Dermis blood vessel endothelial cell (primary cell): ENCODE measurements around the gene HIGD1C. TPM values are rescaled to one million over a fixed set of nuclear protein-coding genes. Genes with fewer than 3 reads are reported as not detected.

Experiments
- total RNA-seq: library from RNA; depleted of rRNA; stranded (reverse); fragments of >200 nt; gene quantifications from 2 replicates; pipeline ENCODE4 v1.2.3, GENCODE V29; 2014

HIGD1C gene
- total RNA-seq, 1 donor from 2014 or later = not detected

Other genes starting within 250 kb of the HIGD1C start
- 14.6 and 21.3 TPM in 2 replicates for gene ATF1, start 188.4 kb upstream of the HIGD1C start, total RNA-seq
- not detected in 2 replicates for gene TMPRSS12, start 109.6 kb upstream of the HIGD1C start, total RNA-seq
- 33.9 and 36.8 TPM in 2 replicates for gene SLC11A2, start 73.8 kb downstream of the HIGD1C start, total RNA-seq
- gene LETMD1, start 95.8 kb downstream of the HIGD1C start, total RNA-seq = 35.2 and 39.9 TPM in 2 replicates
- 28.4 and 29.3 TPM in 2 replicates for gene CSRNP2, start 131.1 kb downstream of the HIGD1C start, total RNA-seq
- gene TFCP2, start 220.6 kb downstream of the HIGD1C start, total RNA-seq = 10.9 and 20.8 TPM in 2 replicates